ENCODE results near the gene FIZ1.

Gene FIZ1

GRCh38 chr19:55635334-55635717, 36.0 kb upstream of the FIZ1 start:
- in situ Hi-C loops (cut with MboI; ENCODE audit: low pct_unique_long_range_greater_than_20kb, low sequenced_read_pairs, unreplicated experiment) = no loop called here
- no peak for TF ChIP-seq CTCF (IDR thresholded peaks at IDR 0.05; ENCODE audit: extremely low read depth, insufficient read depth, missing control alignments)
- no peak for DNase-seq (ENCODE audit: low spot score)

GRCh38 chr19:55633861-55634260, 34.5 kb upstream of the FIZ1 start:
- in situ Hi-C loops (cut with MboI; ENCODE audit: low pct_unique_long_range_greater_than_20kb, low sequenced_read_pairs, unreplicated experiment) = no loop called here
- no peak for DNase-seq (ENCODE audit: low spot score)
- TF ChIP-seq CTCF (IDR thresholded peaks at IDR 0.05; ENCODE audit: extremely low read depth, insufficient read depth, missing control alignments) = no peak

GRCh38 chr19:55632463-55632834, 33.1 kb upstream of the FIZ1 start:
- peak; percentile 82 for TF ChIP-seq CTCF (IDR thresholded peaks at IDR 0.05; ENCODE audit: extremely low read depth, insufficient read depth, missing control alignments)
- in situ Hi-C loops (cut with MboI; ENCODE audit: low pct_unique_long_range_greater_than_20kb, low sequenced_read_pairs, unreplicated experiment) = no loop called here
- no peak for DNase-seq (ENCODE audit: low spot score)

GRCh38 chr19:55626350-55626749, 27.0 kb upstream of the FIZ1 start:
- in situ Hi-C loops (cut with MboI; ENCODE audit: low pct_unique_long_range_greater_than_20kb, low sequenced_read_pairs, unreplicated experiment) = loop anchor here (5.0 kb wide), 1 partner anchor 119 kb away; no protein-coding TSS in a partner anchor
- no peak for TF ChIP-seq CTCF (IDR thresholded peaks at IDR 0.05; ENCODE audit: extremely low read depth, insufficient read depth, missing control alignments)

GRCh38 chr19:55625004-55625326, 25.6 kb upstream of the FIZ1 start:
- no peak for DNase-seq (ENCODE audit: low spot score)
- no peak for TF ChIP-seq CTCF (IDR thresholded peaks at IDR 0.05; ENCODE audit: extremely low read depth, insufficient read depth, missing control alignments)
- in situ Hi-C loops (cut with MboI; ENCODE audit: low pct_unique_long_range_greater_than_20kb, low sequenced_read_pairs, unreplicated experiment) = loop anchor here (5.0 kb wide), 1 partner anchor 118 kb away; no protein-coding TSS in a partner anchor

More at GRCh38 chr19:55626350-55626749, 27.0 kb upstream of the FIZ1 start:
- DNase-seq (ENCODE audit: low spot score) = no peak

GRCh38 chr19:55624109-55625003, 25.0 kb upstream of the FIZ1 start, which contains the start of gene ZNF784:
ZNF784 (minus strand) TSS chr19:55624566; CDS start chr19:55624561, 5 bp downstream.
- in situ Hi-C loops (cut with MboI; ENCODE audit: low pct_unique_long_range_greater_than_20kb, low sequenced_read_pairs, unreplicated experiment) = loop anchor here (5.0 to 25.0 kb wide), 2 partner anchors 117 to 1162 kb away; partner anchors contain the start of genes CDC42EP5 and LENG9
- peak; percentile 96 for DNase-seq (ENCODE audit: low spot score)
- TF ChIP-seq CTCF (IDR thresholded peaks at IDR 0.05; ENCODE audit: extremely low read depth, insufficient read depth, missing control alignments) = no peak
